Amniotic stem cell (primary cell): ENCODE data around the gene PLXNA2.

Experiments
- DNase-seq: peaks from one replicate; lab custom pipeline; 2025; lab: John Stamatoyannopoulos, UW

Gene PLXNA2

DNA sequence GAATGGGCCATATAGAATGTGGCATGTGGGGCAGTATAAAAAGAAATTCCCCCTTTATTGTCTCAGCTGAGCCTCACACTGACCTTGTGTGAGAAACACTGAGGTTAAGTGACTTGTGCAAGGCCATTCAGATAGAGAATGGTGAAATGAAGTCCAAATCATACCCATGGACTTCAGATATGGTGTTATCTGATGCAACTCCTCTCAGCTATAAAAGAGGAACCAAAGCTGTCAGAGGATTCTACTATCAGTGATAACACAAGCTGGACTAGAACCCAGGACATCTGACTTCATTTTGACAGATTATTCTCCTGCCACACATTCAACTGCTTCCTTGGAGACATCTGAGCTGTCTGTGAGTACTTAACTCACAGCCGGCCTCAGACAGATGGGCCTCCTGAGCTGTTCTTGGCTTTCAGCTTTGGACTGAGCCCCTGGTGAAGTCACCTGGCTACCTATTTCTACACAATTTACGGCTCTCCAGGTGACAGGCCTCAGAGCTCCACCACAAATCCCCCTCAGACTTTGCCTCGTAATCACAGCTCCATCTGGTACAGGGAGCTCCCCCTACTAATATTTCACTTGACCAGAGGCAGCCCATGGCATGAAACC, 104.6 kb downstream of the PLXNA2 start:
- no peak for DNase-seq

DNA sequence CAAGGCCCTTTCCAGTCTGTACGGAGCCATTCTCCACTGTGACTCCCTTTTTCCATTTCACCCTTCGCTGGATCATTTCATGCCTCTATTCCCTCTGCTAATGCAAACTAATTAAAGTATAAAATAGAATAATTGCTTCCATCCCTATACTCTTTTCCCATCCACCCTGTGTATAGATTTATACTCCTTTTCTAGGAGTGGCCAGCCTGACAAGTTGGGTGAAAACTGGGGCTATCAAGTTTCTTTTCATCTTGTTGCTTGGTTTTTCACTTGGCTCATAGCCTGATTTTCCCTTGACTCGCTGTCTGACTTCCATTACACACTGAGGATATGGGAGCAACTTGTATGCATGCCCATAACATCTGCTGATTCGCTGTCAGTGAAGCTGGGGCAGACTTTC, 107.0 kb downstream of the PLXNA2 start:
- DNase-seq, result no peak

DNA sequence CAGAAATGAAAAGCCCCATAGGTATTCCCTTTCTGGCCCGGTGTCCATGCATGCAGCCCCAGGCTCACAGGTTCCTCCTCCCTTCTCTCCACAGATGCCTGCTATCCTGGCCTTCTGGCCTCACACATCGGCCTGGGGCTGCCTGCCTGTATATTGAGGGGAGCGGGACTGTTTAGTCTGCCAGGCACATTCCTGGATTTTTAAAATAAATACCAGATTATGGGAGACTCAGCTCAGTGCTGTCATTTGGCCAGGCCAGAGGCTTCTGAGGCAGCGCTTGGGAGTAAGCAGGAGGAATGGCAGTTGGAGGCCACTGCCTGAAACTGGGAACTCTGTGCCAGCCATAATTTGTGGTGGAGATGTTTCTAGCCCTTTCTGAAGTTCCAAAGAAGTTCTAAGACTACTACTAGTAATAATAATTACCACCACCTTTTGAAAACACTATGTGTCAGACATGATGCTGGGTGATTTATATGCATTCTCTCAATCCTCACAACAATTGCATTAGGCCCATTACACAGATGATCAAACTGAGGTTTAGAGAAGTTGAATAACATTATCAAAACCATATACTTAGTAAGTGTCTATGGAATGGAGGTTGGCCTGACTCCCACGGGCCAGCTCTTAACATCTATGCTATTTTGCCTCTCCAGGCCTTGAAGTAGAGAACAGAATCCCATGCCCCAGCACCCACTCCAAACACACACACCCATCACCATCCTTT, 107.6 kb downstream of the PLXNA2 start:
- no peak for DNase-seq

- DNase-seq, result no peak
Measured at GRCh38 chr1:208135354-208135753, 108.8 kb downstream of the PLXNA2 start.

DNA sequence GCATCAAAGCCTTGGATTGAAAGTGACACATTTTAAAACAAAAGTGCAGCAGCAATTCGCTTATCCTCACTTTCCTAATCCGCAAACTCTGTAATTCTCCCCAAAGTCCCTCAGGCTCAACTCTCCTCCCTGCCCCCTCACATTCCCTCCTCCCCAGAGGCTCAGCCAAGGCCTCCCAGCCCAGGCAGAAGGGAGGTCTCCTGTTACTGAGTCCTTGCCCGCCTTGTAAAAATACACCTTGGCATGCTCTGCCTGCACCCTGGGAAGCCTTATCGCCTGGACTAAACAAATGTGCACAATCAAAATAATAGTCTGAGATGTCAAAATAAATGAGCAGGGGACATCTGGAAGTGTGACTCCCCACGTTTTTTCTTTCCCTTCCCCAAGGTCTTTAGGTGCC, 109.7 kb downstream of the PLXNA2 start:
- no peak for DNase-seq

DNA sequence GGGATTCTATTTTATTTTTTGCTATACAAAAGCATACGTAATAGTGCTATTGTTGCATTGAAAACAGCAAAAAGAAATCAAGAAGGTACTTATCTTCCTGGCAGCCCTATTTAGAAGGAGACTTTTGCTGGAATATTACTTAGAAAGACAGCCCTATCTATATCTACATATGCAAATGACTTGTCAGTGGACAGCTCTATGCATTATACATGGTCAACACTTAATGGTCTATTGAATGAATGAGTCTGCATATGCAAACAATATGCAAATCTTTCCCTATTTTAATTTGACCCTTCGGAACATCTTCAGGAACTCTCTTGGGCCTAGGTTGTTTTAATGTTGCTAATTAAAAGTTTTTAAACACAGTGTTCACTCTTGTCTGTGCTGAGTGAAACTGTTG, 110.8 kb downstream of the PLXNA2 start:
- DNase-seq, result no peak

DNA sequence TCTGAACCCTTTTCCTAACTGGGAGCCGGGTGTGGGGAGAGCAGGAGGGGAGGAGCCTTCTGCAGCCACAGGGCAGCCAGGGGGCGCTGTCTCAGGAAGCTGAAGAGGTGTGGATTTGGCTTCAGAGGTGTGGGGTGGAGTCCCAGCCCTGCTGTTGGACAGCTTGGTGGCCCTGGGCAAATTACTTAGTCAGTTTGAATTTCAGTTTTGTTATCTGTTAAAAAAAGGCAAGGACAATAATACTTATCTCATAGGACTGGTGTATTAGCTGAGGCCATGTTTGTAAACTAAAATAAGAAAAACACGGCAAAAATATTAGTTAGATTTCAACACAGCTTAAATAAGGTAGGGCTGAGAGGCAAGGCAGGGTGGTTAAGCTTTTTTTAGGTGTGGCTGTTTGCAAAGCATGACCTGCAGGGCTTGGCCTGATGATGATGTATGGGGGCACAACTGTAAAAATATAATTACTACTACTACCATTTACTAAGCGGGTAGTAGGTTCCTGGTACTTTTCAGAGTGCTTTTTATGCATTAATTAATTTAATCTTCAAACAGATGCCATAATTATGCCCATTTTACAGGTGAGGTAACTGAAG, 111.8 kb downstream of the PLXNA2 start:
- peak; percentile 45 for DNase-seq

- no peak for DNase-seq
Measured at GRCh38 chr1:208131621-208132286, 112.4 kb downstream of the PLXNA2 start.

- DNase-seq, result no peak
Measured at GRCh38 chr1:208129487-208129886, 114.7 kb downstream of the PLXNA2 start.

GRCh38 chr1:208129060-208129459, 115.1 kb downstream of the PLXNA2 start:
- DNase-seq, result no peak

DNA sequence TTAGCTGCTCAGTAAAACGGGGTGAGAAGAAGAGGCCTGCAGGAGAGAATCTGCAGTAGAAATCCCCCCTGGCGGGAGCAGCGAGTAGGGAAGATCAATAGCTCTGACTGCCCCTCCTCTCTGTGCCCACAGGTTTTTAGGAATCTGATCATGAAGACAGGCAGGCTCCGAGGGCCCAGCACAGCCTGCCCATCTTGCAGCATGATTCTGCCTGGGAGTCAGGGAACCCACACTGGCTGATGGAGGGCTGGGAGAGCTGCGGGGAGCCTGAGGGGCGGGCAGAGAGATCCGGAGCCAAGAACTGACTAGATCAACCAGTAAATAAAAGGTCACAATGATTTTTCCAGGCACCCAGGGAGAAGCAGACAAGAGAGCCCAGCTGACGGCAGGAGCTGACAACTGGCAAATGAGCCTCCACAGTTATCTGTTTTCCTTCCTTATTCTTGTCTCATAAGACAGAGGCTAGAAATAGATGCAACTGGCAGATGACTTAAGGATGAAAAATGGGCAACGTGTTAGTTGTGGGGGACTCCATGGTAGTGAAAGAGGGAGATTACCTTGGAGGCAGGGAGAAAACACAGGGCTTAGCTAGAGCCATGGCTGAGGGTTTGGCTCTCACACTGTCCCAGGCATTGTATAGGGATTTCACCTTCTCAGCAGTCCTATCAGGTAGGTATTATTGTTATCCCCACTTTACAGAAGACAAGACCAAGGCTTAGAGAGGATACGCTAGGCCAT, 116.2 kb downstream of the PLXNA2 start:
- DNase-seq, result no peak

- DNase-seq, result no peak
Measured at GRCh38 chr1:208127284-208127683, 116.9 kb downstream of the PLXNA2 start.

DNA sequence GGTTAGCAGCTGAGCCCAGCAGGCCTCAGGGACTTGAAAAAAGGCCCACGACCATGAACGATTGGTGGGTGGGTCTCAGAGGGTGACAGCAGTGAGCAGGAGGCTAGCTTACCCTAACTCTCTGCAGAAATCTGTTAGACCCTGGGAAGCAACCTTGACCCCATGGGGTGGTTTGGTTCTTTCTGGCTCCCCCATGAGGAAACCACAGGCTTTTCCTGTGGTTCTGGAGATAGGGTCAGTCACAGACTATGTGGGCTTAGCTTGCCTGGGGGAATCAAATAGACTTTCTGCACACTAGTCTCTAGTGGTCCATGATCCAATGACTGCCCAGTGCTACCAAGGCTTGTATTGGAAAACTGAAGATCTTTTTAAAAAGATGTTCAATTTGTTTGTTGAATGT, 118.1 kb downstream of the PLXNA2 start:
- DNase-seq, result no peak

DNA sequence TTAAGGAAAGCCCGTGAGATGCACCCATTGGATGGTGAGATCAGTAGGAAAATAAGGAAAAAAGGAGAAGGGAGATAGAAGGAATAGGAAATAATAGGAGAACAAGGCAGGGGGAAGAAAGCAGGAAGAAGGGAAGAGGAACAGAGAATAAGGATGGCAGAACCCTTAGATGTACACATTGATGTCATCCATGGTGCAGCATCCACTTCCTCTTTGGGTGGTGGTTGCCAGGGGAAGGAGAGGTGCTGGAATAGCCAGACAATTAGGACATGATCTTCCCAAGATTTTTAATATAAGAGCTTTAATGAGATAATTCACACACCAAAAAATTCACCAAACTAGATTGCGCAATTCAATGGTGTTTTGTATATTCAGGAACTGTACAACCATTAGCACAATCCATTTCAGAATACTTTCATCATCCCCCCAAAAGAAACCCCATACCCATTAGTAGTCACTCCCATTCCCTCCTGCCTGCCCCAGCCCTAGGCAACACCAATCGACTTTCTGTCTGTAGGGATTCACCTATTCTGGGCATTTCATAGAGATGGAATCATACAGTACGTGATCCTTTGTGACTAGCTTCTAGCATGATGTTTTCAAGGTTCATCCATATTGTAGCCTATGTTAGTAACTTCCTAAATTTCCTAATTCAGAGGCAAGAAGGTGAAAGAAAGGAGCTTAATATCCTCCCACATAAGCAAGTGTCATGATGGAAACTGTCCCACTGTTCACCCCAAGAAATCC, 121.4 kb downstream of the PLXNA2 start:
- no peak for DNase-seq

DNA sequence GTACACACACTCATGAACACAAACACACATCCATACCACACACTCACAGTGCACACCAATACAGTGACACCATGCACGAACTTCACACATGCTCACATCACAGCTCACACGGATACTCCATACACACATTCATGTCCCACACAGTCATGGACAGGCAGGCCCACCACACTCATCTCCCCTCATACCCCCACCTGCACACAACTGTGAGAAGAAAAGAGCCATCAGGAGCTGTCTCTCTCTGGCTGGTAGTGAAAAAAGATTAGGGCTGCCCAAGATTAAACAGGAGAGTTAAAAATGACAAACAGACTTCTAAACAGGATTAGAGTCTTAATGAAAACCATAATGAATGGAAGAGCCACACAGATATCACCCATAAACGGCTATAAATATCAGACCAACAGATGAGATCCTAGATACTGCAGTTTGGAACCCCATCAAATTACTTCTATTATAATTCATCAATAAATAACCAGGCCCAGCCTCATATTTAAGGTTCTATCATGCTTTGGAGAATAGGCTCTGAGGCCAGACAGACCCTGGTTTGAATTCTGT, 122.3 kb downstream of the PLXNA2 start:
- DNase-seq, result no peak

GRCh38 chr1:208120431-208120790, 123.8 kb downstream of the PLXNA2 start:
- DNase-seq, result no peak

DNA sequence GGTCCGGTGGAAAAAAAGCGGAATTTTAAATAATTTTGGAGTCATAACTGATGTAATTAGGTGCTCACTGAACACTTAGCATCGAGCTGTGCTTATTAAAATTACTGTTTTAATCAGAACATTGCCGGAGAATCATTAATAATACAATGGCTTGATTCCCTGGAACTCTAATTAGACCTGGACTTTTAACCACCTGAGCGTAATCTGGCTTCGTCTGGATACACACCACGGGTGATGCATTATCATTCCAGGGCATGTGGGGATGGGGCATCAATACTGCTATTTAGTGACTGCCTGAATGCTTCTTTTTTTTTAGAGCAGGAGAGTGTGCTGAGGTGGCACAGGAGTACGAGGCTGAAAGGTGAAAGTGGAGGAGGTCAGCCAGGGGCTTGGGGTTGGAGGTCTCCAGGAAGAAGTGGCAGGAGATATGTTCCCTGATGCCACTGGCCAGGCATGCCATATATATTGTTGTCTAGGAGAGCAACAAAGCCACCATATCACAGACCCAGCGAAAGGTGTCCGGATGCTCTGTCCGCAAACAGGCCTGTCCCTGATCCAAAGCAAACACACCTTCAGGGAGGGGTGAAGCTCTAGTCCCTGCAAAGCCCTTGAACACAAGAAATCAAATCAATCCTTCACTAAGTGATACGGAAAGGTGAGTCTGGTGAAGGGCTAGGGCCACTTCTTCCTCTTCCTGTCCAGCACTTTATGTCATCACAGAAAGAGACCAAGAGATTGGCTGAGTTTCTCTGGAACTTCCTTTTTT, 125.2 kb downstream of the PLXNA2 start:
- DNase-seq, result no peak

- DNase-seq, result no peak
Measured at GRCh38 chr1:208118306-208118705, 125.9 kb downstream of the PLXNA2 start.

DNA sequence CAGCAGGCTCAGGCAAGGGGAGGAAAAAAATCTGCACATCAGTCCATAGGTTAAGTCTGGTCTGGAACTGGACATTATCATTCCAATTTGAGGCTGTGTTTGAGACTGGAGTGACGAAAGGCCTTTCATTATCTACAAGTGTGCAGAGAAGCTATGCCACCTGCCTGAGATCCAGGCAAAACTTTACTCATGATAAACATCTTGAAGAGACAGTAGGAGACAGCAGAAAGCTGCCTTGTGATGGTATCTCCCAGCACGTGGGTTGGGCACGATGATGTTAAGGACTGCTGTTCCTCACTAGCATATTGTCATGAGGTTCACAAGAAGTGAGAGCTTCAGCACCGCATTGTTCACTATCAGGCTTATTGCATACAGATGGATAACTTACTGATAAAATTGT, 126.4 kb downstream of the PLXNA2 start:
- no peak for DNase-seq

GRCh38 chr1:208117409-208117808, 126.8 kb downstream of the PLXNA2 start:
- DNase-seq, result no peak
